ENCODE measurements around the gene STX8.
"Not testable (repeated sequence)": the region's sequence is repeated elsewhere in the genome, so short reads cannot be mapped to it uniquely, and the experiment has no call there.

Gene STX8

GRCh38 chr17:9258115-9259015 lies 317.3 kb downstream of the STX8 start:
- H3K27me3 ChIP-seq (replicated peaks), result no peaks in the 10 kb centered on the region
- no peak overlapping the region for H3K4me3 ChIP-seq (ENCODE audit: low read depth, low read length)
- in situ Hi-C loops (cut with HindIII; ENCODE audit: low pct_ligation_motif_present, low sequenced_read_pairs), result no loop called here
- TF ChIP-seq CTCF (IDR thresholded peaks at IDR 0.05; ENCODE audit: low read depth, low read length, missing control alignments), result no peak
- no peak for DNase-seq
- H3K27ac ChIP-seq, result no peak overlapping the region
- H3K36me3 ChIP-seq (replicated peaks), result no peaks in the 10 kb centered on the region

DNA sequence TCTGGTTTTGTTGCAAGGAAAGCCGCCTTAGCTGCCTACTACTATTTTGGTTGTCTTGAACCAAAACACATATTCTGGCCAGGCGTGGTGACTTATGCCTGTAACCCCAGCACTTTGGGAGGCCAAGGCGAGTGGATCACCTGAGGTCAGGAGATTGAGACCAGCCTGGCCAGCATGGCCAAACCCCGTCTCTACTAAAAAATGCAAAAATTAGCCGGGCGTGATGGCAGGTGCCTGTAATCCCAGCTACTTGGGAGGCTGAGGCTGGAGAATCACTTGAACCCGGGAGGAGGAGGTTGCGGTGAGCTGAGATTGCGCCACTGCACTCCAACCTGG lies 318.0 kb downstream of the STX8 start:
- DNase-seq; H3K27me3 ChIP-seq (replicated peaks); H3K36me3 ChIP-seq (replicated peaks); H3K27ac ChIP-seq; H3K4me3 ChIP-seq (ENCODE audit: low read depth, low read length); in situ Hi-C loops (cut with HindIII; ENCODE audit: low pct_ligation_motif_present, low sequenced_read_pairs): not testable (repeated sequence)

DNA sequence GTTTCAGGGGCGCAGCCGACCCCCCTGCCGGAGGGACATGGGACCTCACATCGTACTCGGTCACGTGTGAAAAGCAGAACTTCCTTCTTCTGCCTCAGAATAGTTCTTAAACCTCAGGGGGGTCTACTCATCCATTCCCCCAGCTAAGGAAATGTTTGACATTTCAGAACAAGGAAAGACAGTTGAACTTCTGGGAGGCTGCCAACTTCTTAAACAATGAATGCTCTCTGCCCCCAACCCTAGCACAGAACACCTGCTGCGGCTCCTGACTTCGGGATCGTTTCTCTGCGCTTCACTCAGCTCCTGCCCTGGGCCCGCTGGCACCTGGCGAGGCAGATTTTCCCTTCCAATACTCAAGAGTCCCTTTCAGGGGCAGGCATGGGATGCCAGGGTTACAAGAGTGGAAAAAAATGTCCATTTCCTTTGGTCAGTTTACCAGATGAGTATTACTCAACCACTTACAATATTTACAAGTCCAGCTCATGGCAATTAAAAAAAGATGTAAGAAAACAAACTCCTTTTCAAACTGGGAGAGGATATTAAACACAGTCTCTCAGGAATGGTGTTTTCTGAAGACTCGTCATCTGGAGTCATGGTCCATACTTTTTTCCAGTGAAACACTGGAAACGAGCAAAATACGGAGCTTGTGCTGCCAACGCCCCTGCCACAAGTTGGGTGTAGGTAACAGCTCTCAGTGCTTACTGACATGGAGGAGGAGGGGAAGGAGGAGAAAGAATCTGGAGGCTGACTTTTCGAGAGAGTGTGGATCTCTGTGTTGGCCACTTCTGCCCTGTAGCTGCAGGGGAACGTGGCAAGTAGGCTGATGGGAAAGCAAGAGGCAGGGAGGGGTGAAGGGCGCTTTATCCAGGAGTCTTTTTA lies 318.6 kb downstream of the STX8 start:
- no peak for TF ChIP-seq CTCF (IDR thresholded peaks at IDR 0.05; ENCODE audit: low read depth, low read length, missing control alignments)
- no peak overlapping the region for H3K4me3 ChIP-seq (ENCODE audit: low read depth, low read length)
- no peak for DNase-seq
- H3K36me3 ChIP-seq (replicated peaks), result no peaks in the 10 kb centered on the region
- no peak overlapping the region for H3K27ac ChIP-seq
- in situ Hi-C loops (cut with HindIII; ENCODE audit: low pct_ligation_motif_present, low sequenced_read_pairs), result no loop called here
- no peaks in the 10 kb centered on the region for H3K27me3 ChIP-seq (replicated peaks)

GRCh38 chr17:9256361-9256750 lies 319.3 kb downstream of the STX8 start:
- H3K27ac ChIP-seq, result no peak overlapping the region
- in situ Hi-C loops (cut with HindIII; ENCODE audit: low pct_ligation_motif_present, low sequenced_read_pairs), result no loop called here
- no peak for DNase-seq

GRCh38 chr17:9255833-9256232 lies 319.8 kb downstream of the STX8 start:
- H3K27me3 ChIP-seq (replicated peaks), result no peaks in the 10 kb centered on the region
- in situ Hi-C loops (cut with HindIII; ENCODE audit: low pct_ligation_motif_present, low sequenced_read_pairs), result no loop called here
- no peak overlapping the region for H3K4me3 ChIP-seq (ENCODE audit: low read depth, low read length)
- no peak for DNase-seq
- TF ChIP-seq CTCF (IDR thresholded peaks at IDR 0.05; ENCODE audit: low read depth, low read length, missing control alignments), result no peak
- H3K36me3 ChIP-seq (replicated peaks), result no peaks in the 10 kb centered on the region
- H3K27ac ChIP-seq, result no peak overlapping the region

More at GRCh38 chr17:9256361-9256750, 319.3 kb downstream of the STX8 start:
- no peaks in the 10 kb centered on the region for H3K27me3 ChIP-seq (replicated peaks)
- H3K36me3 ChIP-seq (replicated peaks), result no peaks in the 10 kb centered on the region
- TF ChIP-seq CTCF (IDR thresholded peaks at IDR 0.05; ENCODE audit: low read depth, low read length, missing control alignments), result no peak
- no peak overlapping the region for H3K4me3 ChIP-seq (ENCODE audit: low read depth, low read length)

- Histone ChIP-seq H3K27me3 (replicated peaks) (no peaks in the 10 kb centered on the region), H3K36me3 (replicated peaks) (no peaks in the 10 kb centered on the region), H3K27ac (no peak overlapping the region), H3K4me3 (ENCODE audit: low read depth, low read length) (no peak overlapping the region)
- TF ChIP-seq CTCF (IDR thresholded peaks at IDR 0.05; ENCODE audit: low read depth, low read length, missing control alignments), result no peak
- in situ Hi-C loops (cut with HindIII; ENCODE audit: low pct_ligation_motif_present, low sequenced_read_pairs), result no loop called here
- no peak for DNase-seq
These were observed 320.8 kb downstream of the STX8 start for GRCh38 chr17:9254841-9255240.
